IMR-90 (cell line): ENCODE results near the gene DGKH.

Experiments
- BHLHE40 ChIP-seq: fragments of 150-350 bp; IDR thresholded peaks from 2 replicates; pipeline ENCODE4 v1.6.1; 2016; ENCODE audit warnings: mild to moderate bottlenecking, low read depth, low read length
- CEBPB ChIP-seq: IDR thresholded peaks from 2 replicates; pipeline ENCODE4 v1.6.1; 2012; ENCODE audit warnings: low read depth, low read length, improper control_type of control experiment
- CHD1 ChIP-seq: IDR thresholded peaks from 2 replicates; pipeline ENCODE4 v1.6.1; 2012; ENCODE audit warnings: low read depth, low read length, improper control_type of control experiment
- CTCF ChIP-seq: conservative IDR thresholded peaks from 2 replicates; pipeline ENCODE4 v1.5.1; 2012; ENCODE audit warnings: mild to moderate bottlenecking, low read depth, low read length, improper control_type of control experiment
- MAZ ChIP-seq: IDR thresholded peaks from 2 replicates; pipeline ENCODE4 v1.6.1; 2012; ENCODE audit warnings: low read depth, mild to moderate bottlenecking, low read length, improper control_type of control experiment, moderate library complexity, borderline replicate concordance
- POLR2A ChIP-seq: IDR thresholded peaks from 2 replicates; pipeline ENCODE4 v1.6.1; 2012; ENCODE audit warnings: mild to moderate bottlenecking, low read depth, low read length
- RCOR1 ChIP-seq: IDR thresholded peaks from 2 replicates; pipeline ENCODE4 v1.6.1; 2012; ENCODE audit warnings: mild to moderate bottlenecking, low read length, improper control_type of control experiment; ENCODE audit not compliant: insufficient replicate concordance
- SMC3 ChIP-seq: fragments of 150-350 bp; IDR thresholded peaks from 2 replicates; pipeline ENCODE4 v1.6.1; 2016; ENCODE audit warnings: low read depth, mild to moderate bottlenecking, antibody characterized with exemption, low read length, moderate library complexity
- USF2 ChIP-seq: fragments of 150-350 bp; IDR thresholded peaks from 2 replicates; pipeline ENCODE4 v1.6.1; 2017; ENCODE audit warnings: mild to moderate bottlenecking, antibody characterized with exemption, low read length, low read depth

GRCh38 chr13:42146359-42146758 lies 97.9 kb downstream of the DGKH start:
- TF ChIP-seq POLR2A (no peak), USF2 (no peak), MAZ (no peak), RCOR1 (no peak), CTCF (no peak), BHLHE40 (no peak), CEBPB (peak; percentile 30; the same call in 1 of the 2 replicates), CHD1 (no peak), SMC3 (no peak)
